Adrenal gland (tissue), 5 donors: ENCODE measurements around the gene FIP1L1.

ENCODE experiments used
- CTCF ChIP-seq, 6 experiments: fragments of 450-650 bp in 4 of 6; fragments of 200-600 bp in 2 of 6; sonication (generic) in 1 of 6; IDR thresholded peaks; 1 replicate in 5 of 6; 2 replicates in 1 of 6; pipeline versions ENCODE4 v1.5.1 to v1.8.0; 2016 to 2021; ENCODE audit warnings: antibody characterized with exemption in 6 of 6, mild to moderate bottlenecking in 2 of 6, moderate library complexity in 1 of 6
- POLR2A ChIP-seq, 2 donors: fragments of 450-650 bp; IDR thresholded peaks; one replicate each; pipeline ENCODE4 v1.6.1; 2017; ENCODE audit warnings: antibody characterized with exemption in 2 of 2, mild to moderate bottlenecking in 2 of 2, moderate library complexity in 1 of 2
- donor health status: DM: no; HTN: no; CAD: no.

GRCh38 chr4:53419208-53419607 is 41.8 kb downstream of the FIP1L1 start:
- TF ChIP-seq CTCF (IDR thresholded peaks at IDR 0.05) = no peak
- TF ChIP-seq POLR2A (IDR thresholded peaks at IDR 0.05) = no peak
